ENCODE data around the gene TMEM52. TPM values are rescaled to one million over a fixed set of nuclear protein-coding genes. Genes with fewer than 3 reads are reported as not detected.

The TMEM52 gene
- total RNA-seq, 1 donor from 2014 or later = 1.4 TPM

Other genes with a start within 250 kb of the TMEM52 start
- gene SLC35E2B, start 226.5 kb downstream of the TMEM52 start, total RNA-seq = 45.1 and 47.7 TPM in 2 replicates
- 30.3 and 35.3 TPM in 2 replicates for gene CDK11A, start 194.9 kb downstream of the TMEM52 start, total RNA-seq
- gene NADK, start 140.8 kb downstream of the TMEM52 start, total RNA-seq = 83.7 and 87.6 TPM in 2 replicates
- gene GNB1, start 28.2 kb downstream of the TMEM52 start, total RNA-seq = 583 and 602 TPM in 2 replicates
- gene CALML6, start 4.0 kb downstream of the TMEM52 start, total RNA-seq = 0.91 and 1.4 TPM in 2 replicates
- gene CFAP74, start 84.5 kb upstream of the TMEM52 start, total RNA-seq = not detected in 2 replicates
- gene GABRD, start 100.1 kb upstream of the TMEM52 start, total RNA-seq = not detected in 2 replicates
- 28.6 and 32.6 TPM in 2 replicates for gene PRKCZ, start 131.1 kb upstream of the TMEM52 start, total RNA-seq